SIG-M5 treated with dmso at 0.1 percent for 504 hours (cell line): ENCODE results near the gene ZNF35.
"Not testable (repeated sequence)": the region's sequence is repeated elsewhere in the genome, so short reads cannot be mapped to it uniquely, and the experiment has no call there.

Source experiments
- DNase-seq: peaks from one replicate; lab custom pipeline; 2025; ENCODE audit not compliant: unreplicated experiment; lab: John Stamatoyannopoulos, UW

Gene ZNF35

DNA sequence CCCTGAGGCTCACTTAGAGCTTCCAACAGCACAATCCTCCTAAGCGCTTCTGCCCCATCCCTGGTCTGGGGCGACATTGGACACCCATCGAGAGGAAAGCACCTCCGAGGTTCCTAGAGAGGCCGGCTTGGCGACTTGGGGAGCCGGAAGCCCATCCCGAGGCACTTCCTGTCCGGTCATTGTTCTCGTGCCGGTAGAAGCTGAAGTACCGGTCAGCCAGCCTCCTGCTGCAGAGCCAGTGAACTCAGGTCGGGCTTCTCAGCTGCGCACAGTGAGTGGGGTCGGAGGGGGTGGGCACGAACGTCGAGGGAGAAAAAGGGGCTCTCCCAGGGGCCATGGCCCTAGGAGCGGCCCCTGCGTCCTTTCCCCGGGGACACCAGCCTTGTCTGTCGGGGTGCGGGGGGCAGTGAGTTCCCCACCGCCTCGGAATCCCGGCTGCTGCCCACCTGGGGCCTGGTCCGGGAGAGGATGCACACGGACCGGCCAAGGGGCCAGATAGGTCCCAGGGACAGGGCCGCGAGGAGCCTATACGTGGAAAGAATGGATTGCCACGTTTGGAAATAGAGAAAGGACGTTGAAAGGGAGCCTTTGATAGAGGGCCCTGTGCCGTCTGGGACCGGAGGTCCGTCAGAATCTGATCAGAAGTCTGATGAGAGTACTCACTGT lies at the start of gene ZNF35:
Gene ZNF35 (plus strand): TSS at position 169 of the 666 bp plus-strand sequence. CDS start 2,336 bp downstream, outside the sequence.
- peak; percentile 85 for DNase-seq

- DNase-seq, result no peak
Observed at GRCh38 chr3:44601749-44602148, 46.8 kb upstream of the ZNF35 start.

- peak; percentile 18 for DNase-seq
Observed at GRCh38 chr3:44612678-44613077, 35.9 kb upstream of the ZNF35 start.

- DNase-seq, result peak; percentile 87
Observed at GRCh38 chr3:44624749-44625480, 23.6 kb upstream of the ZNF35 start, which contains the start of gene ZNF197. Gene ZNF197, plus strand, starts transcription at chr3:44625036. Its CDS starts 4,119 bp downstream, at chr3:44629155.

GRCh38 chr3:44628716-44629115 lies 19.8 kb upstream of the ZNF35 start:
- DNase-seq, result no peak

- no peak for DNase-seq
Observed at GRCh38 chr3:44632193-44632592, 16.3 kb upstream of the ZNF35 start.

- DNase-seq, result no peak
Observed at GRCh38 chr3:44642337-44642736, 6.2 kb upstream of the ZNF35 start.

DNA sequence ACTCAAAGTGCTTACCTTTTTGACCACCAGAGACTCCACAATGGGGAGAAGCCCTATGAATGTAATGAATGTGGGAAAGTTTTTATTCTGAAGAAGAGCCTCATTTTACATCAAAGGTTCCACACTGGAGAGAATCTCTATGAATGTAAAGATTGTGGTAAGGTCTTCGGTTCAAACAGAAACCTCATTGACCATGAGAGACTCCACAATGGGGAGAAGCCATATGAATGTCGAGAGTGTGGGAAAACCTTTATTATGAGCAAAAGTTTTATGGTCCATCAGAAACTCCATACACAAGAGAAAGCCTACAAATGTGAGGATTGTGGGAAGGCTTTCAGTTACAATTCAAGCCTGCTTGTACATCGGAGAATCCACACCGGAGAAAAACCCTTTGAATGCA lies 5.5 kb upstream of the ZNF35 start:
- DNase-seq, result no peak

GRCh38 chr3:44647771-44648170 lies 761 bp upstream of the ZNF35 start:
- DNase-seq, result no peak

GRCh38 chr3:44649709-44650108 lies 1.2 kb downstream of the ZNF35 start:
- no peak for DNase-seq

DNA sequence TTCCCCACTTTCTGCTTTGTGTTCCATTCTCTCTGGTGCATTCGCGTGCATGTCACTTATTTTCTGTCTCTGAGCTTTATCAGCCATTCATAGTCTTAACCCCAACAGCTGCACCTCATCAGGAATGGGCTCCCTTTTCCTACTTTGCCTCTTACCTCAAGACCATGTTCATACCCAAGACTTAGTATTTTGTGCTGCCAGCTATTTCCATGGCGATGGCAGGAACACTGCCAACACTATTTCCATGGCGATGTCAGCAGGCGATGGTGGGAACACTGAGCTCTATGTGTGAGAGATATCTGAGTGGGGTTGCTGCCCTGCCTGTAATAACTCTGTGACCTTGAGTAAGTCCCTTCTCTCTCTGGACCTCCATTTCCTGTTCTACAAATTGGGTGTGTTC lies 5.5 kb downstream of the ZNF35 start:
- no peak for DNase-seq

DNA sequence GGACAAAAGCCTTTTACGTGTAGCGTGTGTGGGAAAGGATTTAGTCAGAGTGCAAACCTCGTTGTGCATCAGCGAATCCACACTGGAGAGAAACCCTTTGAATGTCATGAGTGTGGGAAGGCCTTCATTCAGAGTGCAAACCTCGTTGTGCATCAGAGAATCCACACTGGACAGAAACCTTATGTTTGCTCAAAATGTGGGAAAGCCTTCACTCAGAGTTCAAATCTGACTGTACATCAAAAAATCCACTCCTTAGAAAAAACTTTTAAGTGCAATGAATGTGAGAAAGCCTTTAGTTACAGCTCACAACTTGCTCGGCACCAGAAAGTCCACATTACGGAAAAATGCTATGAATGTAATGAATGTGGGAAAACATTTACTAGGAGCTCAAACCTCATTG lies 10.5 kb downstream of the ZNF35 start:
- DNase-seq, result no peak

DNA sequence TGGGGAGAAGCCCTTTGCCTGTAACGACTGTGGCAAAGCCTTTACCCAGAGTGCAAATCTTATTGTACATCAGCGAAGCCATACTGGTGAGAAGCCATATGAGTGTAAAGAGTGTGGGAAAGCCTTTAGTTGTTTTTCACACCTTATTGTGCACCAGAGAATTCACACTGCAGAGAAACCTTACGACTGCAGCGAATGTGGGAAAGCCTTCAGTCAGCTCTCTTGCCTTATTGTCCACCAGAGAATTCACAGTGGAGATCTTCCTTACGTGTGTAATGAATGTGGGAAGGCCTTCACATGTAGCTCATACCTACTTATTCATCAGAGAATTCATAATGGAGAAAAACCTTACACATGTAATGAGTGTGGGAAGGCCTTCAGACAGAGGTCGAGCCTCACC lies 10.9 kb downstream of the ZNF35 start:
- no peak for DNase-seq

DNA sequence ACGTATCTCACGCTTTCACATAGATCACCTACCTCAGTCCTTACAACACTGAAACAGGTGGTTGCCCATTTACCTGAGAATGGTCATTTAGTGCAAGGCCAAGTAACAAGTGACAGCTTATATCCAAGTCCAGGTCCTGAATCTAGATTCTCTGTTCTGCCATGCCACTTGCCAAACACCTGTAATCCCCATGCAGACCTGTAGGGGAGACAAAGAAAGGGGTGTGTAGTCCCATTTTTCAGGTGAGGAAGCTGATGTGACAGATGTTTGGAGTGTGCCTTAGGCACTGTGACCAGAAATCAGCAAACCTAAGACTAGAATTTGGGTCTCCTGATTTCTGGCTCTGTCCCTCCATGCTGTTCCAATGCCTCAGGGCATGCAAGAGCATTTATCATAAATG lies 12.7 kb downstream of the ZNF35 start:
- no peak for DNase-seq

DNA sequence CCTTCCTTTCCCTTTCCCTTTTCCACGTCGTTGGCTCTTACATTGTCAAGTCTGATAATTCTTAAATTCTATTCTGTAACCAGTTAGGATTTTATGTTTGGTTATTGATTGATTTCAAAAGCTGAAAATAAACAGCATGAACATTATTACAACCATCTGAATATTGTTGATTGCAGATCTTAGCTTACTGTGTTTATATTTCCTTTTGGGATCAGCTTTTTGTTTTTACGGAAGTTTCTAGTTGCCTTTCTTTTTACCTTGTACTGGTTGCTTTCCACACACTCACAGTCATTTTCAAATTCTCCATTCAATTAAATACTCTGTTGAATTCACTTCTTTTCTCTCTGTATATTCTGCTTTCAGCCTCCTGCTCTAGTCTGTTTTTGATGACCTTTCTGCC lies 16.6 kb downstream of the ZNF35 start:
- no peak for DNase-seq

GRCh38 chr3:44666346-44666745 lies 17.8 kb downstream of the ZNF35 start:
- DNase-seq, result no peak

- DNase-seq, result no peak
Observed at GRCh38 chr3:44669760-44670159, 21.2 kb downstream of the ZNF35 start.

- not testable (repeated sequence) for DNase-seq
Observed at GRCh38 chr3:44673466-44673865, 24.9 kb downstream of the ZNF35 start.

GRCh38 chr3:44674211-44674610 lies 25.7 kb downstream of the ZNF35 start:
- DNase-seq, result no peak

- DNase-seq, result no peak
Observed at GRCh38 chr3:44678480-44679116, 30.1 kb downstream of the ZNF35 start.

DNA sequence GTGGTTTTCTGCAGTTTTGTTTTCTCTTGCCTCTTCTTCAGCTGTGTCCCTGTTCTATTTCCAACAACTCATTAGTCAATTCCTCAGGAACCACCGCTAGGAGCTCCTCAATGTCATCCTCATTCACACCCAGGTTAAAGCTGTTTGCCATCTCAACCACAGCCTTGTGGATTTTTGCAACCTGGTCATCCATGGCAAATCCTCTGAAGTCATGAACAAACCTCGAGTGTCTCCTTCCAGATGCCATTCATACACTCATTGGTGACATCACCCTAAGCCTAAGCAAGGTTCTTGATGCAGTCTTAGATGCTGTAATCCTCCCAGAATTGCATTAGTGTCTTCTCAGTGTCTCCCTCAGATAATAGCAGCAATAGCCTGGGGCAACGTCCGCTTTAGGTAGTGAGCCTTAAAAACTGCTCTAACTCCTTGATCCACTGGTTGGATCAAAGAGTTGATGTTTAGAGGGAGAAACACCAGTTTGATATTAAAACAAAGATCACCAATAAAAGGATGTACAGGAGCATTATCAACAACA lies 32.5 kb downstream of the ZNF35 start:
- DNase-seq, result no peak
